ENCODE data around the gene ABCB8.
"Not testable (repeated sequence)": the region's sequence is repeated elsewhere in the genome, so short reads cannot be mapped to it uniquely, and the experiment has no call there.

ABCB8 gene

DNA sequence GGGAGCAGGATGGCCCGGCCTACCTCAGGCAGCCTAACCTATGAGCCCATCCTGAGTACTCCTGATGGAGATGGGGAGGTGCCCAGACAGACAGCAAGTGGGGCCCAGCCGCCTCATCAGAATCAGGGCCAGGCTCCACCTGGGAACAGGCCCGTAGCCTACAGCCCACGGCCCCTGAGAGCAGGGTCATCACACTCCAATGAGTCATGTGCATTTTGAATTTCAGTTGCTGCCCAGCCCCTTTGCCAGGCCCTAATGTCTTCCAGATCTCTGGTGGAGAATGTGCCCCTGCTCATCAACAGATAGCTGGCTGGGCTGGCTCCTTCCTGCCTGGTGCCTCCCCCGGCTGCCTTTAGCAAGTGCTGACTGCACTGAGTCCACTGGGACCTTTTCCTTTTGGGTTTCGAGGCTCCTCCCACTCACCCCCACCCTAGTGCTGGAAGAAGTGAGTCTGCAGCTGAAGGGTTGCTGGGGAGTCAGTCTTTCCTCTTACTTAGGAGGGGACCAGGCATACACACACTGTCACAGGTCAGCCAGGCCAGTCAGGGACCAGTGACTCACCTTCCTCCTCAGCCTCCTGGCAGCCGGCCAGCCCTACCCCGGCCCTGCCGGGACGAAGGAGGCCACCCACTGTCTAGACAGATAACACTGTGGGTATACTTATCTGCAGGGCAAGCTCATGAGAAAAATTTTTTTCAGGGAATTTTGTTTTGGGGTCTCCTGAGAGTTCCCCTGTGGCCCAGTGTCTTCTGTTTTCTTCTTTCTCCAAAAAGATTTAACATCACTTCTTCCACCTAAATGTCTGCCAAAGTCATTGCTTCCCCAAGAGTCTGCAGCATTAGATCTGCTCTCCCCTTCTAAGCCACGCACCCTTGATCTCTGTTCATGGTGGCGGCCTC, 10.9 kb downstream of the ABCB8 start:
- FAIRE-seq: no peak

DNA sequence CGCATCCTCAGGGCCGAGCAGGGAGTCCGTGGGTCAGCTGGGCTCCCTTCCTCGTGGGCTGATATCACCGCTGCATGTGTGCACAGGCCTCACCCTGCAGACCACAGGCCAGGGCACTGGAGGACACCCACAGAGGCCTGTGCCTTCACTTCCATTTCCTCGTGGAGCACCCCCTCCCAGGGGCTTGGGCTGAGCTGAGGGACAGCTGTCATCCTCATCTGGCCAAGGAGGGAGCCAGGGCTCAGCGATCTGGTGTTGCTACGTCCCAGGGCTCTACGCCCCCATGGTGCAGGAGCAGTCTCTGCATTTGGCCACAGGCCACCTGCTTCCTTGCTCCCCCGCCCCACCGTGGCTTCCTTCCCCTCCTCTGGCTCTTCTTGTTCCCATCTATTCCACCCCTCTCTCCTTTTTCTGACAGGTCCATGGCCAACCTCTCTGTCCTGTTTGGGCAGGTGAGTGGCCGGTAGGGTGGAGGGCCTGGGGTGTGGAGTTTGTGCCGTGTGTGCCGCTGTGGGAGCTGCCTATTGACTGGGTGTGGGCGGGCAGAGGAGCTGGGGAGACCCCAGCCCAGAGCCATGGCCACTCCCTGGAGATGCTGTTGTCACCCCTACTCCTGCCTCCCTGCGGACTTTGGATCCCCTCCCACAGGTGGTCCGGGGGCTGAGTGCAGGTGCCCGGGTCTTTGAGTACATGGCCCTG, 11.7 kb downstream of the ABCB8 start:
- FAIRE-seq: no peak

DNA sequence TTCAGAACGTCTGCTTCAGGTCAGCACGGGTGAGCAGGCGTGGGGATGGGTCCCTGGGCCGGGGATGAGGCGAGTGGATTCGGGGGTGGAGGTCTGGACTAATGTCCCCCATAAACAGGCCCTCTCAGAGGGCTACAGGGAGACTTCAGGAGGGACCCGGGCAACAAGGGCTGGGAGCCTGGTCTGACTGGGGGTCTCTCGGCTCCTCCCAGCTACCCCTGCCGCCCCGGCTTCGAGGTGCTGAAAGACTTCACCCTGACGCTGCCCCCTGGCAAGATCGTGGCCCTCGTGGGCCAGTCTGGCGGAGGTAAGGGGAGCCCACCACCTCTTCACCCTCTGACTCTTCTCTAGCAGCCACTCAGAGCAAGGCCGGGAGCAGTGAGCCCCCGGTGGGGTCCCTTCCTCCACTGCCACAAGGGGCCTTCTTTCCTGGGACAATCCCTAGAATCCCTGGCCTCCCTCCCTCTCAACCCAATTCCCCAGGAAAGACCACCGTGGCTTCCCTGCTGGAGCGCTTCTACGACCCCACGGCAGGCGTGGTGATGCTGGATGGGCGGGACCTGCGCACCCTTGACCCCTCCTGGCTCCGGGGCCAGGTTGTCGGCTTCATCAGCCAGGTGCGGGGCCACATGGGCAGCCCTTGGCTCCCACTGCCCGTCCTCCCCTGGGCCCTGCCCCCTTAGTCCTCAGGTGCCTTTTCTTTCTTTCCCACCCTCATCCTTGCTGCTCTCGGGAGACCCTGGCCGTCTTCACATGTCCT, 12.5 kb downstream of the ABCB8 start:
- no peak for FAIRE-seq

DNA sequence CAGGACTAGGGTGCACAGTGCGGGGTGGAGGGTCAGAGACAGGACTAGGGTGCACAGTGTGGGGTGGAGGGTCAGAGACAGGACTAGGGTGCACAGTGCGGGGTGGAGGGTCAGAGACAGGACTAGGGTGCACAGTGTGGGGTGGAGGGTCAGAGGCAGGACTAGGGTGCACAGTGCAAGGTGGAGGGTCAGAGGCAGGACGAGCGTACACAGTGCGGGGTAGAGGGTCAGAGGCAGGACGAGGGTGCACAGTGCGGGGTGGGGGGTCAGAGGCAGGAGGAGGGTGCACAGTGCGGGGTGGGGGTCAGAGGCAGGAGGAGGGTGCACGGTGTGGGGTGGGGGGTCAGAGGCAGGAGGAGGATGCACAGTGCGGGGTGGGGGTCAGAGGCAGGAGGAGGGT, 15.2 kb downstream of the ABCB8 start:
- not testable (repeated sequence) for FAIRE-seq

DNA sequence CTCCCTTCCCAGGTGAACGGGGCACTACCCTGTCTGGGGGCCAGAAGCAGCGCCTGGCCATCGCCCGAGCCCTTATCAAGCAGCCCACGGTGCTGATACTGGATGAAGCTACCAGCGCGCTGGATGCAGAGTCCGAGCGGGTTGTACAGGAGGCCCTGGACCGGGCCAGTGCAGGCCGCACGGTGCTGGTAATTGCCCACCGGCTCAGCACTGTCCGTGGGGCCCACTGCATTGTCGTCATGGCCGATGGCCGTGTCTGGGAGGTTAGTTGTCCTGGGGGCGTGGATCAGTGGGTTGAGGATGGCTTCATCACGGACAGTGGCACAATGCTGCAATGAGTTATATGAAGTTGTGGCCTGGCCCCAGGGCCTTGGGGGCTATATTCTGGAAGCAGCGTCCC, 15.7 kb downstream of the ABCB8 start:
- no peak for FAIRE-seq

DNA sequence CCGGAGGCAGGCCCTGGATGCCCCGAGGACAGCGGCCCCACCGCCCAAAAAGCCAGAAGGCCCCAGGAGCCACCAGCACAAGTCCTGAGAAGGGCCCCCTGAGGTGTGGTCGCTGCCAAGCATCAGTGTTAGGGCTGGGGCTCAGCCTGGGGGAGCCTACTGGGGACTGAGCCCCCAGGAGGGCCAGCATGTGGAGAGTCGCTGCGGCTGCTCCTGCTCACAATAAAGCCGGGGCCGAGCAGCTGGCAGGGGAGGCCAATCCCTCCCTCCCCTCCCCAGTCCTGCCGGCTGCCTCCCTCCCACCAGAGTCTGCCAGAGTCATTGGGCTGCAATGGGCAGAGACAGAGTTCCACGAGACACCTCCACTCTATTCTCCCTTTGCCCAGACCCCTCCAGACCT, 17.0 kb downstream of the ABCB8 start:
- no peak for FAIRE-seq

DNA sequence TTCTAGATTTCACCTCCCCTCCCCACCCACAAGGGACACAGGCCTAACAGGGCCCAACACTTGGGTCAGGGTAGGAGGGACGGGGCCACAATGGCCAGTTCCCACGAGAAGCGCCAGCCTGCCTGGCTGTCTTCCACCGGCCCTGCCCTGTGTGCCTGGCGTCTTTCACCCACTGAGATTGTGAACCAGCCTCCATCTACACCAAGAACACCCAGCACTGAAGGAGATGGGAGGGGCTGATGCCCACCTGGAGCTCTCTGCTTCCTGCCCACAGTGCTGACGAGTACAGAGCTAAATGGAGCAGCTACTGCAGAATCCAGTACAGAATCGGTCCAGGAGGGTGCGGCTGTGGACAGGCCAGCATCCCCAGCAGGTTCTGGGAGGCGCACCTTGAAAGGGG, 17.7 kb downstream of the ABCB8 start:
- FAIRE-seq: no peak

DNA sequence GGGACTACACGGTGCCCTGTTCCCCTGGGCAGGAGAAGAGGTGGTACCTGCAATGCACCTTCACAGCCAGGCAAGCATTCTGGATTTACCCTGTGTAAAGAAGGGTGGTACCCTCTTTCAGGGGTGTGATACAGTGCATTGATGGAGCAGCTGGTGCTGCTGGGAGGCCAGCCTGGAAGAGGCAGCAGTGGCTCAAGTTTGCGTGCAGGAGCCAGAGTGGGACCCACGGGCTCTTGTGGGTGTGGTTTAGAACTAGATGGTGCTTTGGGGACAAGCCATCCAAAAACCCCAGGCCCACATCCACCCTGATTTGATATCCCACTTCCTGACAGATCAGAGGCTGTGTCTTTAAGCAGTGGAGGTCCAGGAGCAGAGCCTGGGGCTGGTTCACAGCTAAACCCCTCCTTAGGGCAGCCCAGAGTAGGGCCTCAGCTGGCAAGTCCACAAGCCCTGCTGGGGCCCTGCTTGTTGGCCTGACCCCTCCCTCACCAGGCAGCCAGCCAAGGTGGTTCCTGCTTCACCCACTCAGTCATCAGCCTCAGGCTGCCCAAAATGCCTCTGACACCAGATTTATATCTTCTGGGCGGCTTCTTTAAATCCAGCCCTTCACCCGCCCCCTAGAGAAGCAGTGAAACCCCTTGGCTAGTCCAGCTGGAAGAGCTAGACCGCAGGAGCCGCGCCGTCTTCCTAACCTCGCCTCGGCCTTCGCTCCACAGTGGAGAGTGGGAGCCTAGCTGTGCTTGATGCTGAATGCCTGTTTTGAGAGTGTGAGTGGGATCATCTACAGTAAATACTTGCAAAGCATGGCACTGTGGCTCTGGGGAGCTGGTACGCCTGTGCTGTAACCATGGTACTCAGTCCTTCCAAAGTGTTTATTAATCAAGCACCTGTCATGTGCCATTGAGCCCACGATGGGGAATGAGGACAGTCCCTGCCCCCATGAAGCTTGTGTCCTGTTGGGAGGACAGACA, 18.6 kb downstream of the ABCB8 start:
- no peak for FAIRE-seq

DNA sequence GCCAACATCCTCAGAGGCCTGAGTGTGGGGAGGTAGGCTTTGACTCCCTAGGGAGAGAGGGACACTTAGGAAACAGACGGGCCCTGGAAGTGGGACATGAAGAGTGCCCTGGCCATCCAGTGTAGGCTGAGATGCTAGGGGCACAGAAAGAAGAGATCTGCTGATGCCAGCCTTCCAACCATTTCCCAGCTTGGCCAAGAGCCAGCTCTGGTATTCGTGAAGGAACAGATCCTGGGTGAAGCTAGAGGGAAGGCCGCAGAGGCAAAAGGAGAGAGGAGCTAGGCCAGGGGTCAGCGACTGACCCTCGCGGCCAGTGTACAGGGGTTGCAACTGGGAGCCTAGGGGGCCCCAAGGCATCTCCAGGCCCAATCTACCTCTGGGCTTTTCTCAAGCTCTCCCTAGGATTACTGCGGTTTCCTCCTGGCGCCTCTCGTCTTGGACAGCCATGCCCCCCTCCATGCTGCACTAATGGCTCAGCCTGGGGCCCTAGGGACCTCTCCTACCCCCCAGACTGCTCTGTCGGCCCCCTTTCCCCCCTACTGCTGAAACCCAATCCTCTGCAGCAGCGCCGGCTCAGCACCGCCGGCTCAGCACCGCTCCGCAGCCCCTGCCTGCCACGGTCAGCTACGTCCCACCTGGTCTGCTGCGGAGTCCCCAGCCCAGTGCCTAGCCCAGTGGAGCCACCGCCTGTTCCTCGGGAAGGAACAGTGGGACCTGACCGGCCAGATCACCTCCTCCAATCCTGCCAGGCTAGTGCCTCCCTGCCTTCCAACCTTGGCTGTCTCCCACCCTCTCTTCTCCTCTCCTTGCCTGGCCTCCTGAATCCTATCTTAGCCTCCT, 19.9 kb downstream of the ABCB8 start, which contains the start of gene ASIC3:
ASIC3 (plus strand) TSS at position 556 of the 840 bp plus-strand sequence. CDS start 355 bp downstream, outside the sequence.
- FAIRE-seq: no peak

DNA sequence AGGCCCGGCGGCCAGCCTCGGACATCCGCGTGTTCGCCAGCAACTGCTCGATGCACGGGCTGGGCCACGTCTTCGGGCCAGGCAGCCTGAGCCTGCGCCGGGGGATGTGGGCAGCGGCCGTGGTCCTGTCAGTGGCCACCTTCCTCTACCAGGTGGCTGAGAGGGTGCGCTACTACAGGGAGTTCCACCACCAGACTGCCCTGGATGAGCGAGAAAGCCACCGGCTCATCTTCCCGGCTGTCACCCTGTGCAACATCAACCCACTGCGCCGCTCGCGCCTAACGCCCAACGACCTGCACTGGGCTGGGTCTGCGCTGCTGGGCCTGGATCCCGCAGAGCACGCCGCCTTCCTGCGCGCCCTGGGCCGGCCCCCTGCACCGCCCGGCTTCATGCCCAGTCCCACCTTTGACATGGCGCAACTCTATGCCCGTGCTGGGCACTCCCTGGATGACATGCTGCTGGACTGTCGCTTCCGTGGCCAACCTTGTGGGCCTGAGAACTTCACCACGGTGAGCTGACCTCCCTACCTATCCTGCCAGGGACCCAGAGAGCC, 20.7 kb downstream of the ABCB8 start:
- no peak for FAIRE-seq

DNA sequence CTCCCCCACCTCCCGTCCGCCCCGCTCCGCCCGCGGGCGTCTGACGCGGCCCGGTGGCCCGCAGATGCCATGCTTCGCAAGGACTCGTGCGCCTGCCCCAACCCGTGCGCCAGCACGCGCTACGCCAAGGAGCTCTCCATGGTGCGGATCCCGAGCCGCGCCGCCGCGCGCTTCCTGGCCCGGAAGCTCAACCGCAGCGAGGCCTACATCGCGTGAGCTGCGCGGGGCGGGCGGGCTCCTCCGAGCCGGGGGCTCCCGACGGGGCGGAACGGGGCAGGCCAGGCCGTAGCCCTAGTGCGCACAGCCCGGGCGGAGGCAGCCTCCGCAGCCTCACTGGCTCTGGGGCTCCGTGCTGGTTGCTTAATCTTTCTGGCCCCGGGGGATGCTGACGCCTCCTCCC, 22.9 kb downstream of the ABCB8 start:
- no peak for FAIRE-seq

DNA sequence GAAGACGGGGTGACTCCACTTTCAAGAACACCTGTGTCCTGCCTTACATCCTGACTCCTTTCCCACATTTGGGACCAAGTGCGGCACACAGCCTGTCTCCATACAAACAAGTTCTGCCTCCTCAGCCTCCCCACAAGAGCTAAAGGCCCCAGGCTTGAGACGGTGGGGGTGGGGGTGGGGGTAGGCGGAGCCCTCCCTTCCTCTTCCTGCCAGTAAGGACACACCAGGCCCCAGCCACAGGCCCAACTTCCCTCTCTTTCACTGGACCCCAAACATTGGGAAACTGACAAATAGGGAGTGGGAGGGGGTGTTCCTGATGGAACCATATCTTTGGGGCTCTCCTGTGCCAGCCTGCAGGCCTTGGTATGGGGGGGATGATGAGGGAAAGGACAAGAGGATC, 24.8 kb downstream of the ABCB8 start:
- no peak for FAIRE-seq

DNA sequence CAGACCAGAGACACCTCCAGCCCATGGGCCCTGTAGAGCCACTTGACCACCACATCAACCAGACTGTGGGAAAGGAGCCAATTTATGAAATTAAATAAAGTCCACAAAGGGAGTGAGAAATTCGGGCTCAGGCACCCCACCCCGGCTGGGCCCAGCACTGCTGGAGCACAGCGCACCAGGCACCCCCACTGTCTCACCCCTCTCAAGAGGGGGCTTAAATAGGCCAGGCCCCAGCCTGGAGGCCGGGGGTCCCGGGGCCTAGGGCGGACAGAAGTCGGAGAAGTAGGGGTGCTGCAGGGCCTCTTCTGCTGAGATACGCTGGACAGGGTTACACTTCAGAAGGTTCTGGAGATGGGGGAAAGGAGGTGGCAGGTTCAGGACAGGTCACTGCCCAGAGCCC, 25.5 kb downstream of the ABCB8 start:
- FAIRE-seq: no peak

DNA sequence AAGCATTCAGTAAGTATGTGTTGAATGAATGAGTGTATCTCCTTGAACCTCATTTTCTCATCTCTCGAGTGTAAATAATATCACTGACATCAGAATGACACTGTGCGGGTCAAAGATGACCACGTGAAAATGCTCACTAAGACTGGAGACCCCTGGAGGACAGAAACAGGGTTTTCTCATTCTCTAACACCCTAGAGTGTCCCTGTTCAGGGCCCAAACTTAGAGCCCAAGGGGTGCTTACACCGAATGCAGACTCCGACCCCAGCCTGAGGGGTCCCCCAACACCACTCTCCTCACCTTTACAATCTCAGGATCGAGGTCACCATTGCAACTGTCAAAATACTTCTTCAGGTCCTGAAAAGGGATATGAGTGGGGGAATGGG, 28.0 kb downstream of the ABCB8 start:
- FAIRE-seq: no peak

DNA sequence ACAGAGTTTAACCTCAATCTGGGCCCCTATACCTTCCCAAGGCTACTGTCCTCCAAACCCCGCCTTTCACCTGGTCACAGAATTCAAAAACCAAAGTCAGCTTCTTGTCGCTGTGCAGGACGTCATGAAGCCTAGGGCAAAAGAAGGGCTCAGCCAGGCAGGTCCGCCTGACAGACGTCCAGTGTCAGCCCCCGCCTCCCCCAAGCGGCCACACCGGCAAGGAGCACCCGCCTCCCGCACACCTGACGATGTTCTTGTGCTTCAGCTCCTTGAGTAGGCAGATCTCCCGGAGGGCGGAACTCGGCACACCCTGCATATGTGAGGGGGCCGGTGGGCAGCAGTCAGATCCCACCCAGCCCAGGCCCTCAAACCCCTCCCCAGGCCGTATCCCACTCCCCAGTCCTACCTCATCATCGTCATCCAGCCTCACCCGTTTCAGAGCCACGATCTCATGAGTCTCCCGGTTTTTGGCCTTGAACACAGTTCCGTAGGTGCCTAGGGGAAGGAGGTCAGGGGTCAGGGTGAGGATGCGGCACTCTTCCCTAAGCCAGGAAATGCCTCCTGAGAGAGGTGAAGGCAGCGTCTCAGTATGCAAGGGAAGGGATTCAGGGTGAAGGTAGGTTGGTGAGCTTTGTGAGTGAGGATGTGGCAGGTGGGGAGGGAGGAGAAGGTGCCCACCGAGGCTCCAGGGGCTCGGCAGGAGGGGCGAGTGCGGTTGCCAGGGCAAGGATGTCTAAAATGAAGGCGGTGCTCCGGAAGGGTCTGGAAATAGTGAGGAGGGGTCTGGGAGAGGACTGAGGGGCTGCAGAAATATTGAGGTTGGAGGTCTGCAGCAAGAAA, 28.6 kb downstream of the ABCB8 start:
- FAIRE-seq: no peak

DNA sequence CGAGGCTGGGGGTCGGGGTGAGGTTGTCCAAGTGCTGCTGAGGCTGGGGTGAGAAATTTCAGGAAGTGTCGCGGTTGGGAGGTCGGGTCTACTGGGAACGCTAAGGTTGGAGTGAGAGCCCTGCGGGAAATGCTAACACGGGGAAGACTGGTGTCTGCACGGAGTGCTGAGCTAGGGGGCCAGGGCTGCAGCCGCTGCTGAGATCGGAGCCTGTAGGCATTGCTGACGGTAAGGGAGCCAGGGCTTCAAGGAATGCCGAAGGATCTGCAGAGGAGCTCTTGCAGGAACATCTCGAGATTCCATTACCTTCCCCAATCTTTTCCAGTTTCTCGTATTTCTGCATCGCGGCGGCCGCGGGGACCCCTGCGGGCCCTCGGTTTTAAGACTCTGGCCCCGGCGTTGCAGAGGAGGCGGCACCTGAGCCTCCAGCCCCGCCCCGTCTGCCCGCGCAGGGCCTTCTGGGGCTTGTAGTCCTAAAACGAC, 29.3 kb downstream of the ABCB8 start, which contains the start of gene CDK5:
CDK5 (minus strand) TSS at position 392 of the 483 bp plus-strand sequence; CDS start at position 343, 49 bp downstream.
- no peak for FAIRE-seq

DNA sequence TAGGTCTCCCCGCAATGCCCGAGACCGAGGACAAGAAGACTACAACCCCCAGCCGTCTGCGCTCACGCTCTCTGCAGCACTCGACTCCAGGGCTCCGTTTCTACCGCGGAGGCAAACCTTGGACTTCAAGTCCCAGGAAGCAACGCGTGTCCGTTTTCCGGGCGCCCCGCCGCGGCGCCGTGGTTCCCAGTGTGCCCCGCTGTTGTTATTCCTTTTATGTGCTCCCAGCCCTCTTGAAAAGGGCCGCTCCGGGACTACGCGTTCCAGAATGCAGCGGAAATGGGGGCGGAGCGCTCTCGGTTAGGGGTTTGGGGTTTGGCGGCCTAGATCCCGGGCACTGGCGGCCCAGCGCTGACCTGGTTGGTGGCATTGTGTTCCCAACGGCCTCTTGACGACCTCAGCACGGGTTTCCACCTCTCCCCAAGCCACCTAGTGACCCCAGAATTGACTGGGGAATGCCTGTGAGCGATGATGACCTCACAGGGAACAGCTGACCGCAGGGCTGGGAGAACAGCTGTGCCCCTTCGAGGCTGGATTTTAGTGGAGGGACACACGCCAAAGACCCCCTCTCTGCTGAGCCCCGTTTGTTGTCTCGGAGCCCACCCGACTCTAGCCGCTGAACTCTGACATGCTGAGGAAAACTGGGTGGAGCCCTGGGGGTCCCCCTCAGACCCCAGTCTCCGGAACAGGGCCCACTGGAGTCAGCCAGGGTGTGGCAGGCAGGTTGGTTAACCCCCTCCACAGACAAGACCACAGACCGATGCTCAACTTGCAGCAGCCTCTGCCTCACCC, 29.9 kb downstream of the ABCB8 start:
- FAIRE-seq: peak; percentile 93

DNA sequence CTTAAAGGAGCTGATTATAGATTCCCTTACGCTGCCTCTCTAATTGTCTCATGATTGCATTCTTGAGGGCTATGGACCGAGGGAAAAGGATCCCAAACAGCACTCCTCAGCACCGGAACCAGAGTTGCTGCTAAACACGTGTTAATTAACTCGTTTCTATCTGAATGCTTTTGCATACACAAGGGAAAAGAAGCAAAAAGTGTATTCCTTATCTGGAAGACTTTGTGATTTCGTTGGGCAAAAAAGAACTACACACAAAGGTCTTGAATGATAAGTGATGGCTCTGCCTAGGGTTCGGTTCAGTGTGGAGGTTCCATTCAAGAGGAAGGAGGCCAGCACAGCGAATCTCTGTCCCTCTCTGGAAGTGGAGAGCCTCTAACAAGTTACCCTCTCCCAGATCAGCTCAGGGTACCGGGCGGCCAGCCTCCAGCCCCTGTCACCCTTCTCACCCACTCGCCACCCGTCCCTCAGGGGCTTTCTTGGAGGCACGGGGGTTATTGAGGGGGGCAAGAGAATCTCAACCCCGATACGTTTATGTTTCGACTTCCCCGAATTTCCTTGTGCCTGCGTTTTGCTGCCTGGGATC, 30.6 kb downstream of the ABCB8 start:
- no peak for FAIRE-seq

Data from TTC549 (cell line).